GM23338 (cell line): ENCODE results near the gene CIITA. TPM values are rescaled to one million over a fixed set of nuclear protein-coding genes. Genes with fewer than 3 reads are reported as not detected.

Experiments
- ATAC-seq: fragments of 200-7000 bp; cut with Tn5 transposase; 3 replicates; pipeline ENCODE4 v1.9.1; 2020
- DNase-seq: peaks from one replicate; pipeline ENCODE4 v3.0.0-alpha.2; 2015; ENCODE audit warnings: low spot score
- H2AFZ ChIP-seq: fragments of 200-600 bp; sonication (generic); 2 replicates; pipeline ENCODE4 v1.8.0; 2016; ENCODE audit warnings: antibody characterized with exemption, mild to moderate bottlenecking, moderate library complexity
- H3F3A ChIP-seq: fragments of 200-600 bp; sonication (generic); replicated peaks from 2 replicates; pipeline ENCODE4 v1.8.0; 2017; ENCODE audit warnings: antibody characterized with exemption, mixed run types, low read depth
- H3K27ac ChIP-seq: fragments of 200-600 bp; sonication (generic); 2 replicates; pipeline ENCODE4 v1.6.1; 2016; ENCODE audit warnings: low read depth
- H3K27me3 ChIP-seq: fragments of 200-600 bp; sonication (generic); 2 replicates; pipeline ENCODE4 v1.8.0; 2016; ENCODE audit warnings: mild to moderate bottlenecking, mixed run types, moderate library complexity; ENCODE audit not compliant: insufficient read depth
- H3K36me3 ChIP-seq: fragments of 200-600 bp; sonication (generic); 2 replicates; pipeline ENCODE4 v1.8.0; 2016; ENCODE audit warnings: mild to moderate bottlenecking; ENCODE audit not compliant: insufficient read depth
- H3K4me1 ChIP-seq: fragments of 200-600 bp; sonication (generic); 2 replicates; pipeline ENCODE4 v1.8.0; 2016; ENCODE audit warnings: mild to moderate bottlenecking, moderate library complexity; ENCODE audit not compliant: insufficient read depth
- H3K4me2 ChIP-seq: fragments of 200-600 bp; sonication (generic); 2 replicates; pipeline ENCODE4 v1.7.1; 2017; ENCODE audit warnings: mixed run types
- H3K4me3 ChIP-seq: fragments of 200-600 bp; sonication (generic); 2 replicates; pipeline ENCODE4 v1.6.1; 2016; ENCODE audit warnings: mixed run types
- H3K79me2 ChIP-seq: fragments of 200-600 bp; sonication (generic); replicated peaks from 2 replicates; pipeline ENCODE4 v1.8.0; 2017; ENCODE audit warnings: mild to moderate bottlenecking; ENCODE audit not compliant: insufficient read depth
- H3K9me2 ChIP-seq: fragments of 200-600 bp; sonication (generic); 2 replicates; pipeline ENCODE4 v1.8.0; 2017; ENCODE audit not compliant: insufficient read depth
- H4K20me1 ChIP-seq: fragments of 200-600 bp; sonication (generic); replicated peaks from 2 replicates; pipeline ENCODE4 v1.8.0; 2017; ENCODE audit warnings: mild to moderate bottlenecking; ENCODE audit not compliant: insufficient read depth
- H3K27ac Mint-ChIP-seq: 2 replicates; pipeline ENCODE4 v1.8.0; 2020; ENCODE audit warnings: inconsistent platforms, mild to moderate bottlenecking, moderate library complexity, mixed read lengths
- H3K27me3 Mint-ChIP-seq: 3 replicates; pipeline ENCODE4 v1.8.0; 2022; ENCODE audit warnings: low read depth, mild to moderate bottlenecking, moderate library complexity, mixed read lengths, inconsistent platforms; ENCODE audit not compliant: insufficient read depth, poor library complexity
- H3K36me3 Mint-ChIP-seq: 3 replicates; pipeline ENCODE4 v1.8.0; 2021; ENCODE audit warnings: low read depth, mild to moderate bottlenecking, inconsistent platforms, moderate library complexity, mixed read lengths
- H3K4me1 Mint-ChIP-seq: 3 replicates; pipeline ENCODE4 v1.8.0; 2020; ENCODE audit warnings: mild to moderate bottlenecking, inconsistent platforms, mixed read lengths
- H3K4me3 Mint-ChIP-seq: 3 replicates; pipeline ENCODE4 v1.8.0; 2021; ENCODE audit warnings: moderate library complexity, mild to moderate bottlenecking, inconsistent platforms, mixed read lengths
- H3K9me3 Mint-ChIP-seq: 3 replicates; pipeline ENCODE4 v1.8.0; 2020; ENCODE audit warnings: moderate library complexity, mild to moderate bottlenecking, inconsistent platforms, mixed read lengths
- CREB1 ChIP-seq: fragments of 250-450 bp; sonication (Bioruptor Pico); IDR thresholded peaks from 2 replicates; pipeline ENCODE4 v1.5.0; 2020; ENCODE audit warnings: low read depth, mild to moderate bottlenecking, moderate library complexity
- EZH2 ChIP-seq: fragments of 200-600 bp; sonication (generic); IDR thresholded peaks from one replicate; pipeline ENCODE4 v1.8.0; 2017; ENCODE audit warnings: antibody characterized with exemption, mild to moderate bottlenecking, low read depth; ENCODE audit not compliant: unreplicated experiment
- EZH2phosphoT487 ChIP-seq: fragments of 200-600 bp; sonication (generic); IDR thresholded peaks from one replicate; pipeline ENCODE4 v1.8.1; 2018; ENCODE audit warnings: antibody characterized with exemption; ENCODE audit not compliant: unreplicated experiment
- JUNB ChIP-seq: IDR thresholded peaks from one replicate; pipeline ENCODE4 v1.6.1; 2016; ENCODE audit warnings: antibody characterized with exemption; ENCODE audit not compliant: unreplicated experiment
- NANOG ChIP-seq: IDR thresholded peaks from 2 replicates; pipeline ENCODE4 v1.6.1; 2016; ENCODE audit warnings: antibody characterized with exemption, borderline replicate concordance
- POLR2AphosphoS5 ChIP-seq: IDR thresholded peaks from 2 replicates; pipeline ENCODE4 v1.6.1; 2016; ENCODE audit warnings: antibody characterized with exemption, low read depth
- ZNF114 ChIP-seq: fragments of 250-450 bp; sonication (Bioruptor Pico); IDR thresholded peaks from 2 replicates; pipeline ENCODE4 v1.5.0; 2020; ENCODE audit warnings: mild to moderate bottlenecking, moderate library complexity
- ZNF331 ChIP-seq: fragments of 250-450 bp; sonication (Bioruptor Pico); IDR thresholded peaks from 2 replicates; pipeline ENCODE4 v1.5.0; 2020; ENCODE audit warnings: low read depth, mild to moderate bottlenecking, moderate library complexity
- polyA plus RNA-seq: library from polyadenylated mRNA; unstranded; fragments of >200 nt; fragmentation: Nextera tagmentation; extraction: Ambion mirVana; gene quantifications from 2 replicates; pipeline ENCODE4 v1.2.1, GENCODE V29; 2016
- total RNA-seq: library from RNA; depleted of rRNA; stranded (reverse); fragments of >200 nt; shearing (Covaris generic); gene quantifications from 2 replicates; pipeline ENCODE4 v1.2.3, GENCODE V29; 2014
- TF ChIP-seq, protein P1 (sequence below), 2 experiments: fragments of 200-600 bp in 1 of 2; sonication (generic) in 1 of 2; conservative IDR thresholded peaks; 2 replicates each; pipeline versions ENCODE4 v1.5.1 to v1.6.1; 2016 to 2017; ENCODE audit warnings: antibody characterized with exemption in 2 of 2, low read depth in 2 of 2, mild to moderate bottlenecking in 2 of 2, moderate library complexity in 1 of 2
- TF ChIP-seq, protein P2 (sequence below): IDR thresholded peaks from 2 replicates; pipeline ENCODE4 v1.6.1; 2016; ENCODE audit warnings: antibody characterized with exemption
- TF ChIP-seq, protein P3 (sequence below): fragments of 250-450 bp; sonication (Bioruptor Pico); IDR thresholded peaks from 2 replicates; pipeline ENCODE4 v1.5.0; 2020; ENCODE audit warnings: mild to moderate bottlenecking, moderate library complexity
- TF ChIP-seq, protein P4 (sequence below): IDR thresholded peaks from one replicate; pipeline ENCODE4 v1.6.1; 2018; ENCODE audit warnings: antibody characterized with exemption; ENCODE audit not compliant: unreplicated experiment

CIITA gene
- total and polyA plus RNA-seq, 2 experiments from 2014 or later, result 0.10 to 0.57 TPM

DNA sequence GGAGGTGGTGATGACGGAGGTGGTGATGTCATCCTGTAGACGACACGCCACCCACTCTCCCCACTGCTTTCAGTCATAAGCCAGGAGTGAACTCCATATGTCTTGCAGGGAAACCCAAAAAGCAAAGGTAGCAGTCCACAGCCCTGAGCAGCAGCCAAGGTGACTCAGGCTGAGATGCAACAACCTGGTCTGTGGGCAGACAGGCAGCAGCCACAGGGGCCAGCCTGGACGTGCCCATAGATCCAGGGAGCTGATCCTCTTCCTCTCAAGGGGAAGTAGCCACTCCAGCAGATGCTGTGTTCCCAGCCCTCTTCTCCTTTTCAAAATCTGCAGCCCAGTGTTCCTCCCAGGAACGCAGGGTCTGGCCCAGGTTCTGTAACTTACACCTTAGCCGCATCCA is 17.3 kb upstream of the CIITA start:
- Mint-ChIP-seq H3K4me1 (peaks cover under 1% of the 10 kb centered on the region; the same call in 1 of the 3 replicates), H3K36me3 (no peaks in the 10 kb centered on the region), H3K27ac (no peak overlapping the region), H3K27me3 (peaks cover 4% of the 10 kb centered on the region), H3K4me3 (no peak overlapping the region), H3K9me3 (peaks cover 6% of the 10 kb centered on the region; the same call in 2 of the 3 replicates)
- no peaks in the 10 kb centered on the region for H3K9me2 ChIP-seq
- no peak overlapping the region for H3K27ac ChIP-seq
- DNase-seq (no peak), ATAC-seq (no peak)
- no peaks in the 10 kb centered on the region for H3K27me3 ChIP-seq
- no peak overlapping the region for H3K4me2 ChIP-seq
- no peaks in the 10 kb centered on the region for H3K79me2 ChIP-seq
- H3K4me3 ChIP-seq, result no peak overlapping the region
- H4K20me1 ChIP-seq, result no peaks in the 10 kb centered on the region
- H3F3A ChIP-seq, result no peaks in the 10 kb centered on the region
- no peak for TF ChIP-seq POLR2AphosphoS5
- TF ChIP-seq JUNB, result no peak
- no peak for TF ChIP-seq NANOG
- TF ChIP-seq ZNF114 (CRISPR knock-in tag), result no peak
- TF ChIP-seq, protein P1, sequence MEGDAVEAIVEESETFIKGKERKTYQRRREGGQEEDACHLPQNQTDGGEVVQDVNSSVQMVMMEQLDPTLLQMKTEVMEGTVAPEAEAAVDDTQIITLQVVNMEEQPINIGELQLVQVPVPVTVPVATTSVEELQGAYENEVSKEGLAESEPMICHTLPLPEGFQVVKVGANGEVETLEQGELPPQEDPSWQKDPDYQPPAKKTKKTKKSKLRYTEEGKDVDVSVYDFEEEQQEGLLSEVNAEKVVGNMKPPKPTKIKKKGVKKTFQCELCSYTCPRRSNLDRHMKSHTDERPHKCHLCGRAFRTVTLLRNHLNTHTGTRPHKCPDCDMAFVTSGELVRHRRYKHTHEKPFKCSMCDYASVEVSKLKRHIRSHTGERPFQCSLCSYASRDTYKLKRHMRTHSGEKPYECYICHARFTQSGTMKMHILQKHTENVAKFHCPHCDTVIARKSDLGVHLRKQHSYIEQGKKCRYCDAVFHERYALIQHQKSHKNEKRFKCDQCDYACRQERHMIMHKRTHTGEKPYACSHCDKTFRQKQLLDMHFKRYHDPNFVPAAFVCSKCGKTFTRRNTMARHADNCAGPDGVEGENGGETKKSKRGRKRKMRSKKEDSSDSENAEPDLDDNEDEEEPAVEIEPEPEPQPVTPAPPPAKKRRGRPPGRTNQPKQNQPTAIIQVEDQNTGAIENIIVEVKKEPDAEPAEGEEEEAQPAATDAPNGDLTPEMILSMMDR (conservative IDR thresholded peaks at IDR 0.05; ENCODE audit: low read depth in 2 of 2), result no peak
- no peak for TF ChIP-seq ZNF331 (CRISPR knock-in tag)
- TF ChIP-seq, protein P2, sequence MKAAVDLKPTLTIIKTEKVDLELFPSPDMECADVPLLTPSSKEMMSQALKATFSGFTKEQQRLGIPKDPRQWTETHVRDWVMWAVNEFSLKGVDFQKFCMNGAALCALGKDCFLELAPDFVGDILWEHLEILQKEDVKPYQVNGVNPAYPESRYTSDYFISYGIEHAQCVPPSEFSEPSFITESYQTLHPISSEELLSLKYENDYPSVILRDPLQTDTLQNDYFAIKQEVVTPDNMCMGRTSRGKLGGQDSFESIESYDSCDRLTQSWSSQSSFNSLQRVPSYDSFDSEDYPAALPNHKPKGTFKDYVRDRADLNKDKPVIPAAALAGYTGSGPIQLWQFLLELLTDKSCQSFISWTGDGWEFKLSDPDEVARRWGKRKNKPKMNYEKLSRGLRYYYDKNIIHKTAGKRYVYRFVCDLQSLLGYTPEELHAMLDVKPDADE, result no peak
- TF ChIP-seq, protein P3, sequence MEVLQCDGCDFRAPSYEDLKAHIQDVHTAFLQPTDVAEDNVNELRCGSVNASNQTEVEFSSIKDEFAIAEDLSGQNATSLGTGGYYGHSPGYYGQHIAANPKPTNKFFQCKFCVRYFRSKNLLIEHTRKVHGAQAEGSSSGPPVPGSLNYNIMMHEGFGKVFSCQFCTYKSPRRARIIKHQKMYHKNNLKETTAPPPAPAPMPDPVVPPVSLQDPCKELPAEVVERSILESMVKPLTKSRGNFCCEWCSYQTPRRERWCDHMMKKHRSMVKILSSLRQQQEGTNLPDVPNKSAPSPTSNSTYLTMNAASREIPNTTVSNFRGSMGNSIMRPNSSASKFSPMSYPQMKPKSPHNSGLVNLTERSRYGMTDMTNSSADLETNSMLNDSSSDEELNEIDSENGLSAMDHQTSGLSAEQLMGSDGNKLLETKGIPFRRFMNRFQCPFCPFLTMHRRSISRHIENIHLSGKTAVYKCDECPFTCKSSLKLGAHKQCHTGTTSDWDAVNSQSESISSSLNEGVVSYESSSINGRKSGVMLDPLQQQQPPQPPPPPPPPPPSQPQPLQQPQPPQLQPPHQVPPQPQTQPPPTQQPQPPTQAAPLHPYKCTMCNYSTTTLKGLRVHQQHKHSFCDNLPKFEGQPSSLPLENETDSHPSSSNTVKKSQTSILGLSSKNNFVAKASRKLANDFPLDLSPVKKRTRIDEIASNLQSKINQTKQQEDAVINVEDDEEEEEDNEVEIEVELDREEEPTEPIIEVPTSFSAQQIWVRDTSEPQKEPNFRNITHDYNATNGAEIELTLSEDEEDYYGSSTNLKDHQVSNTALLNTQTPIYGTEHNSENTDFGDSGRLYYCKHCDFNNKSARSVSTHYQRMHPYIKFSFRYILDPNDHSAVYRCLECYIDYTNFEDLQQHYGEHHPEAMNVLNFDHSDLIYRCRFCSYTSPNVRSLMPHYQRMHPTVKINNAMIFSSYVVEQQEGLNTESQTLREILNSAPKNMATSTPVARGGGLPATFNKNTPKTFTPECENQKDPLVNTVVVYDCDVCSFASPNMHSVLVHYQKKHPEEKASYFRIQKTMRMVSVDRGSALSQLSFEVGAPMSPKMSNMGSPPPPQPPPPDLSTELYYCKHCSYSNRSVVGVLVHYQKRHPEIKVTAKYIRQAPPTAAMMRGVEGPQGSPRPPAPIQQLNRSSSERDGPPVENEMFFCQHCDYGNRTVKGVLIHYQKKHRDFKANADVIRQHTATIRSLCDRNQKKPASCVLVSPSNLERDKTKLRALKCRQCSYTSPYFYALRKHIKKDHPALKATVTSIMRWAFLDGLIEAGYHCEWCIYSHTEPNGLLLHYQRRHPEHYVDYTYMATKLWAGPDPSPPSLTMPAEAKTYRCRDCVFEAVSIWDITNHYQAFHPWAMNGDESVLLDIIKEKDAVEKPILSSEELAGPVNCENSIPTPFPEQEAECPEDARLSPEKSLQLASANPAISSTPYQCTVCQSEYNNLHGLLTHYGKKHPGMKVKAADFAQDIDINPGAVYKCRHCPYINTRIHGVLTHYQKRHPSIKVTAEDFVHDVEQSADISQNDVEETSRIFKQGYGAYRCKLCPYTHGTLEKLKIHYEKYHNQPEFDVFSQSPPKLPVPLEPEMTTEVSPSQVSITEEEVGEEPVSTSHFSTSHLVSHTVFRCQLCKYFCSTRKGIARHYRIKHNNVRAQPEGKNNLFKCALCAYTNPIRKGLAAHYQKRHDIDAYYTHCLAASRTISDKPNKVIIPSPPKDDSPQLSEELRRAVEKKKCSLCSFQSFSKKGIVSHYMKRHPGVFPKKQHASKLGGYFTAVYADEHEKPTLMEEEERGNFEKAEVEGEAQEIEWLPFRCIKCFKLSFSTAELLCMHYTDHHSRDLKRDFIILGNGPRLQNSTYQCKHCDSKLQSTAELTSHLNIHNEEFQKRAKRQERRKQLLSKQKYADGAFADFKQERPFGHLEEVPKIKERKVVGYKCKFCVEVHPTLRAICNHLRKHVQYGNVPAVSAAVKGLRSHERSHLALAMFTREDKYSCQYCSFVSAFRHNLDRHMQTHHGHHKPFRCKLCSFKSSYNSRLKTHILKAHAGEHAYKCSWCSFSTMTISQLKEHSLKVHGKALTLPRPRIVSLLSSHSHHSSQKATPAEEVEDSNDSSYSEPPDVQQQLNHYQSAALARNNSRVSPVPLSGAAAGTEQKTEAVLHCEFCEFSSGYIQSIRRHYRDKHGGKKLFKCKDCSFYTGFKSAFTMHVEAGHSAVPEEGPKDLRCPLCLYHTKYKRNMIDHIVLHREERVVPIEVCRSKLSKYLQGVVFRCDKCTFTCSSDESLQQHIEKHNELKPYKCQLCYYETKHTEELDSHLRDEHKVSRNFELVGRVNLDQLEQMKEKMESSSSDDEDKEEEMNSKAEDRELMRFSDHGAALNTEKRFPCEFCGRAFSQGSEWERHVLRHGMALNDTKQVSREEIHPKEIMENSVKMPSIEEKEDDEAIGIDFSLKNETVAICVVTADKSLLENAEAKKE (CRISPR knock-in tag), result no peak
- TF ChIP-seq, protein P4, sequence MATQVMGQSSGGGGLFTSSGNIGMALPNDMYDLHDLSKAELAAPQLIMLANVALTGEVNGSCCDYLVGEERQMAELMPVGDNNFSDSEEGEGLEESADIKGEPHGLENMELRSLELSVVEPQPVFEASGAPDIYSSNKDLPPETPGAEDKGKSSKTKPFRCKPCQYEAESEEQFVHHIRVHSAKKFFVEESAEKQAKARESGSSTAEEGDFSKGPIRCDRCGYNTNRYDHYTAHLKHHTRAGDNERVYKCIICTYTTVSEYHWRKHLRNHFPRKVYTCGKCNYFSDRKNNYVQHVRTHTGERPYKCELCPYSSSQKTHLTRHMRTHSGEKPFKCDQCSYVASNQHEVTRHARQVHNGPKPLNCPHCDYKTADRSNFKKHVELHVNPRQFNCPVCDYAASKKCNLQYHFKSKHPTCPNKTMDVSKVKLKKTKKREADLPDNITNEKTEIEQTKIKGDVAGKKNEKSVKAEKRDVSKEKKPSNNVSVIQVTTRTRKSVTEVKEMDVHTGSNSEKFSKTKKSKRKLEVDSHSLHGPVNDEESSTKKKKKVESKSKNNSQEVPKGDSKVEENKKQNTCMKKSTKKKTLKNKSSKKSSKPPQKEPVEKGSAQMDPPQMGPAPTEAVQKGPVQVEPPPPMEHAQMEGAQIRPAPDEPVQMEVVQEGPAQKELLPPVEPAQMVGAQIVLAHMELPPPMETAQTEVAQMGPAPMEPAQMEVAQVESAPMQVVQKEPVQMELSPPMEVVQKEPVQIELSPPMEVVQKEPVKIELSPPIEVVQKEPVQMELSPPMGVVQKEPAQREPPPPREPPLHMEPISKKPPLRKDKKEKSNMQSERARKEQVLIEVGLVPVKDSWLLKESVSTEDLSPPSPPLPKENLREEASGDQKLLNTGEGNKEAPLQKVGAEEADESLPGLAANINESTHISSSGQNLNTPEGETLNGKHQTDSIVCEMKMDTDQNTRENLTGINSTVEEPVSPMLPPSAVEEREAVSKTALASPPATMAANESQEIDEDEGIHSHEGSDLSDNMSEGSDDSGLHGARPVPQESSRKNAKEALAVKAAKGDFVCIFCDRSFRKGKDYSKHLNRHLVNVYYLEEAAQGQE, result no peak
- no peak for TF ChIP-seq CREB1
- no peak for TF ChIP-seq EZH2phosphoT487
- TF ChIP-seq EZH2, result no peak
- no peak overlapping the region for H2AFZ ChIP-seq
- no peaks in the 10 kb centered on the region for H3K36me3 ChIP-seq
- peaks cover under 1% of the 10 kb centered on the region; the same call in 1 of the 2 replicates for H3K4me1 ChIP-seq
